Muscle of arm (tissue), 12 donors: ENCODE results near the gene ITPRID1. TPM values are rescaled to one million over a fixed set of nuclear protein-coding genes. Genes with fewer than 3 reads are reported as not detected.
"Not testable (repeated sequence)": the region's sequence is repeated elsewhere in the genome, so short reads cannot be mapped to it uniquely, and the experiment has no call there.

Experiments used
- DNase-seq: peaks from one replicate; pipeline ENCODE4 v3.0.0-alpha.2; 2013
- polyA plus RNA-seq, 12 donors: library from polyadenylated mRNA; unstranded; fragments of 120-200 nt; gene quantifications; one replicate each; pipeline ENCODE4 v1.2.1, GENCODE V29; 2013; ENCODE audit not compliant: insufficient read length in 12 of 12

The ITPRID1 gene
- polyA plus RNA-seq, 12 donors, result 0.40 to 1.7 (median 0.93) TPM; not detected in 2

DNA sequence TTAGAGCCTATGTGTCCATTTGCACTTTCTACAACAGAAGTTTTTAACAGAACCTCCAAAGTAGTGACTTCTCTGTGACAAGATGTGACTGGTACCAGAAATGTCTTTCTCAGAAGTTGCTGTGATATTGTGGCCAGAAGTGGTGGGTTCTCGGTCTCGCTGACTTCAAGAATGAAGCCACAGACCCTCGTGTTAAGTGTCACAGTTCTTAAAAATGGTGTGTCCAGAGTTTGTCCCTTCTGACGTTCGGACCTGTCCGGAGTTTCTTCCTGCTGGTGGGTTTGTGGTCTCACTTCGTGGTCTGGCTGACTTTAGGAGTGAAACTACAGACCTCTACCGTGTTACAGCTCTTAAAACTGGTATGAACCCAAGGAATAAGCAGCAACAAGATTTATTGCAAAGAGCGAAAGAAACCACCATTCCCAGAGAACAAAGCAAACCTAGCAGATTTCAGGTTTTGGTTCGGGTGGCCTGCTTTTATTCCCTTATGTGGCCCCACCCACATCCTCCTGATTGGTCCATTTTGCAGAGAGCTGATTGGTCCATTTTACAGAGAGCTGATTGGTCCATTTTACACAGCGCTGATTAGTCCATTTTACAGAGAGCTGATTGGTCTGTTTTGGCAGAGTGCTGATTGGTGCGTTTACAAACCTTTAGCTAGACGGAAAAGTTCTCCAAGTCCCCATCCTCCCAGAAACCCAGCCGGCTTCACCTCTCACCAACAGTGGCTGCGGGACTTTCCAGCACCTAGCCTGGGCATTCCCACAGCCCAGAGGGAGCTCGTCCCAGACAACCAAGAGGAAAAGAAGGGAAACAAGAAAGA, 3.0 kb downstream of the ITPRID1 start:
- no peak for DNase-seq

DNA sequence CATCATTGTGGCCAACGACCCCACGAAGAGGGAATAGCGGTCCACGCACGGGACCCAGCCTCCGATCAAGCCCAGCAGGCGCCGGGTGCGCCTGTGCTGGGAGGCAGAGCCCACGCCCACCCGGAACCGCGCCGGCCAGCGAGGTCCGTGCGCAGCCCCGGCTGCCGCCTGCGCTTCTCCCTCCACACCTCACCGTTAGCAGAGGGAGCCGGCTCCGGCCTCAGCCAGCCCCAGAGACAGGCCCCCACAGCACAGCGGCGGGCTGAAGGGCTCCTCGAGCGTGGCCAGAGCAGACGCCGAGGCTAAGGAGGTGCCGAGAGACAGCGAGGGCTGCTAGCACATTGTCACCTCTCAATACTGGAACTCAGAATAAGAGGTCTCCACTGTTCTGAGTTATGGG, 3.6 kb downstream of the ITPRID1 start:
- no peak for DNase-seq

DNA sequence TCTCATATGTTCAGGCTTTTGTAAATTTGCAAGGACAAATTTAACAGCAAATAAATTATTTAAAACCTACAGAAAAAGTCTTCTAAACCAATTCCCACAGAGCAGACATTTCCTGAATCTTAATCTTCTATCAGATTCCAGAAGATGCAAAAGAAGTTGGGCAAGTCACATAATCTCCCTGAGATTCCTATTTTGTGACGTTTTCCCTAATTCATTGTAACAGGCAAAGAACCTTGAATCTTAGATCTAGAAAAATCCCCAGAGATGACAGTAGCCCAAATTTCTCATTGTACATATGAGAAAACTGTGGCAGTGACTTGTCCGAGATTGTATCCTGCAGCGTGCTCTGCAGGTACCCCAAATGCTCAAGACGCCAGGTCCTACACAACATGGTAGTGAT, 4.9 kb downstream of the ITPRID1 start:
- no peak for DNase-seq

DNA sequence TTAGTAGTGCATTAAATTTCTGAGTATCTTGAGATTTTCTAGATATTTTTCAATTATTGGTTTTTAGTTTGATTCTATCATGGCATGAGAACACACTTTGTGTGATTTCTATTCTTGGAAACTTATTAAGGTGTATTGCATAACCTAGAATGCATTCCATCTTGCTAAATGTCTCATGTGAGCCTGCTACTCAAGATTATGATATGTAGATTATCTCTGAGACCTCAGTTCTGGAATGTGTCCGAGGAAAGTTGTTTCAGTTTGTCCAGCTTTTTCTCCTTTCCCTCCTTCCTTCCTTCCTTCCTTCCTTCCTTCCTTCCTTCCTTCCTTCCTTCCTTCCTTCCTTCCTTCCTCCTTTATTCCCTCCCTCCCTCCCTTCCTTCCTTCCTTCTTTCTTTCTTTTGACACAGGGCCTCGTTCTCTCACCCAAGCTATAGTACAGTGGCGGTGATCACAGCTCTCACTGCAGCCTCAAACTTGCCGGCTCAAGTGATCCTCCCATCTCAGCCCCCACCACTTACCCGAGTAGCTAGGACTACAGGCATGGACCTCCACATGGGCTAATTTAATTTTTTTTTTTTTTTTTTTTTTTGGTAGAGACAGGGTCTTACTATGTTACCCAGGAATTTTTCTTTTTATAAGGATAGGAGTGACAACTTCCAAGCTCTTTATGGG, 7.6 kb downstream of the ITPRID1 start:
- DNase-seq, result no peak

DNA sequence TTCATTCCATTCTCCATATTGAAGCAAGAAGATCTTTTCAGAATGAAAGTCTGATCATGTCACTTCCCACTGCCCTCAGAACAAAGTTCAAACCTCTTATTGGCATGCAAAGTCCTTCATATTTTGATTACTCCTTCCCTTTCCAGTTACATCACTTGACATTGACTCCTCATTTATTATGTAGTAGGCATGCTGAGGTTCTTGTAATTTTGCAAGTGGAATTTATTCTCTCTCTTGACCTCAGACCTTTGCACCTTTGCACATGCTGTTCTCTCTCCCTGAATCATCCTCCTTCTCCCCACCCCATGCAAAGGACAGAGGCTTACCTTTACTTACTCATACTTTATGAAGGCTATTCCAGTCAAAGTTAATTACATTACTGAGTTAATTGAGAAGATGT, 13.0 kb downstream of the ITPRID1 start:
- no peak for DNase-seq

DNA sequence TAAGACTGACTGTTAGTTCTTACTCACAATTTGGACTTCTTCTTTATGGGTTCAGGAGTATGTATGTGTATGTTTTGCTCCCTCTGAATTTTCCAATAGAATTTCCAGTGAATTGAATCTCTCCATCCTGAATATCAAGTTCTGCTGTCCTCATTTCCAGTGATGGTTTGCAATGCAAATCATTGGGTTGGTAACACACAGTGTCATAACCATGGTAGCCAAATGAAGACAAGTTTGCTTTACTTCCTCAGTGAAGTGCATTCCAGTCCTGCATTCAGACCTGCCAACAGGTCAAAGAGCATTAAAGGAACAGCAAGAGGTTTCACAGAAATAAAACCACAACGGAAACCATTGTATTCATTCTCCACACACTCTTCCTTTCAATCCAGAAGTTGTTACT, 15.2 kb downstream of the ITPRID1 start:
- no peak for DNase-seq

DNA sequence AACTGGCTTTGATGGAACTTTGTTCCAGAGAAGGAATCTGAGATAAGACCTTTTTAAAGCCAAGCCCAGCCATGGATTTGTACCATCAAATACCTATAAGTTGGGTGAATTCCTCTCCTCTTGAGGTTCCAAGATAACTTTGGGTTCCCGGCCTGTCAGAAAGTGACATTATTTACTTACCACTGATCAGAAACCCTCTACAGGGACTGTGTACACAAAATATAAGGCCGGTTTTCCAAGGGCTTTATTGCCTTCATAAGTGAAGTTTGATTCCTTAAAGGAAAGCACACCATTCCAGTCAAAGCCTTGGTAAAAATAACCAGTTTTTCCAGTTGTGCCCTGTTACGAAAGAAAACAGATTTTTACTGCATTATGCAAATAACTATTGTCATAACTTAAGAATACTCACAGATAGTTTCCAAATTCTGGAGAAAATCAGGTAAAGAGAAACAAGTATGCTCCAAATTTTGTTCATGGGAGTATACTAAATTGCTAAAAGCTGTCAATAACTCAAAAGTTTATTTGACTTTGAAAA, 26.8 kb downstream of the ITPRID1 start:
- DNase-seq, result not testable (repeated sequence)

DNA sequence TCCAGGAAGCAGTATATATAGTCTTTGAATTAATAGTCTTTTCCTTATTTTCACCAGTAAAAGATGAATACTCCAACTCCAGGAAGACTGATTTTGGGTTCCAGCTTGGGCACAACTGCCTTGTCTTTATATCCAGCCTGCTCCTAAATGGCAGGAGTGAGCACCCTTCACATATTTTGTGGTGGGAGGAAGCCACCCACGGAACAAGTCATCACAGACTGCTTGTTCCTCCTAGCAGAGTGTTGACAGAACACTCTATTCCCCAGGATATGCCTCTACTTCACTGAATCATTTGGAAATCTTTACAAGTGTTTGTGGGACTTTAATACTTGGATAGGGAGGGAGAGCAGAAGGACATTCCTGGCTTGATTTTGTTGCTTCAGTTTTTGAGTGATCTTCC, 31.7 kb downstream of the ITPRID1 start:
- no peak for DNase-seq

DNA sequence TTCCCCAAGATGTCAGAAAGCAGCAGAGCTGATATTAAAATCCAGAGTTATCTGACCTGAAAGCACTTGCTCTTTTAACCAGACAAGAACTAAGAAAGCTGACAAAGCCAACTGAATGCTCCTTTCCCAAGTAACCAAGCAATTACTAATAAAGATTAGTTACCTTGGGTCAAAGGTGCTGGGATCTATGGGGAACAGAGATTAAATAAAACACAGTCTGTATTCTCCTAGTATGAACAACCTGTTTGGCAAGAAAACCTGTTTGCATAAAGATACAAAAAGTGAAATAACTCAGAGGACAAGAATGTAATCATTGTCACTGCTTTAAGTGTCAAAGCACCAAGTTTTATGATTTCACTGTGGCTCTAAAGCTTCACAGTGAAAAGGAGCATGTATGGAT, 35.7 kb downstream of the ITPRID1 start:
- DNase-seq, result no peak

DNA sequence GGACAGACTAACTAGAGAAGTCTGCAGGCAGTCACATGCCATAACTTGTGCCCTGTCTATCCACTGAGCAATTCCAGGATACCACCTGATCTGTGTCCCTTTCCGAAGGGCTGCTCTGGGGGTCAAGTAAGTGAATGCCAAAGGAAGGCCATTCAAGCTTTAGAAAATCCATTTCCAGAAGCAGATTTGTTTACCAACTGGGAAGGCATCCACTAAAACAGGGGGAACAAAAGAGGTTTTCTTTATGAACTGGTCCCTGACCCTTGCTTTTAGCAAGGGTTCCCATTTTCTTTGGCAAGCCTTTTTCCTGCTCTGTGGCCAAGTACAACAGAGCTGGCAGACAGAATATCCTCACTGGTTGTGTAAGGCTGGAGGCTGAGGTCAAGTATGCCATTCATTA, 36.5 kb downstream of the ITPRID1 start:
- DNase-seq, result no peak

DNA sequence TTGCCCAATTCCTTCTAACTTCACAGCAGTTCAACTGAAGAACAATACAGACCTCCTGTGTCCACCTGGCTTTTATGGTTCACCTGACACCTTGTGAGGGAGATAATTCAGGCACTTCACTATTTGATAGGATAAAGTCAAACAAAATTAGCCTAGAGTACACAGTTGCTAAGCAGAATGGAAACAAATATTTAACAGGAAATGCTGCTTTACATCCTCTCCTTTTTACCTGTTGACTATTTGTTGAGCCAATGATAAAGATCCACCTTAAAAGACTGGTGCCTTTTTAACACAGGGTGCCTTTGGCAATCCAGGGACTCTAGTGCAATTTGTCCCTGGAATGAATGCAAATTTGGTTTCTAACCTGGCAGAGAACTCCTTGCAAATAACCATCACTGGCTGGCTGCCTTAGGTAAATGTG, 39.8 kb downstream of the ITPRID1 start:
- DNase-seq, result no peak

DNA sequence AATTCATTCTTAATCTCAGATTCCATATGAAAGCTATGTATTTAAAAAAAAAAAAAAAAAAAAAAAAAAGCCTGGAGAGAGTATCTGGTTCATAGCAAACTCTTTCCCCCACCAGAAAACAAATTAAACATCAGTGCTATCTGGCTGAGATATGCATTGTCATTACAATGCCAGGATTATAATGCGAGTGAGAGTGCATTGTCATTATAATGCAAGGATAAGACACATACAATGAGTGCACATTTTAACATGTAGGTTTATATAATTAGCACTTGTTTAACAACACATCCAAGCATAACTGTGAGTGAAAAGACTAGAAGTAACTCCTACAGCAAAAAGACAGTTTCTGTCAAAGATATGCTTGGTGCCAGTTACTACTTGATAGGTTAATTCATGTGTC, 48.1 kb downstream of the ITPRID1 start:
- no peak for DNase-seq

DNA sequence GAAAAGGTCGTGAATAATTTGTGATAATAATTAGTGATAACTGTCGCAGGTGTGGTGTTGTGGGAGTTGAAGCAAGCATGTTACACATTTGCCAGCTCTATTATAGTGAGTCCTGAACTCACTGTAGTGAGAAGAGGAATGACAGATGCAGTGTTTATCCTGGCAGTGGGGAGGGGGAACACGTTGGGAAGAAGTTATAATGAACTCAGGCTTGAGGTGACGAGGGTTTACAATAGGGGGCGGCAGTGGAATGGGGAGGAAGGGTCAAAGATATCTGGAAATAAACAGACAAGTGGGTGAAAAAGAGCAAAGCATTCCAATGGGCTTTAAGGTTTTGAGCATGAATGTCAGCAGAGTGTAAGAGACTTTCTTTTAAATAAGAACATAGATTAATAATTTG, 49.6 kb downstream of the ITPRID1 start:
- no peak for DNase-seq

DNA sequence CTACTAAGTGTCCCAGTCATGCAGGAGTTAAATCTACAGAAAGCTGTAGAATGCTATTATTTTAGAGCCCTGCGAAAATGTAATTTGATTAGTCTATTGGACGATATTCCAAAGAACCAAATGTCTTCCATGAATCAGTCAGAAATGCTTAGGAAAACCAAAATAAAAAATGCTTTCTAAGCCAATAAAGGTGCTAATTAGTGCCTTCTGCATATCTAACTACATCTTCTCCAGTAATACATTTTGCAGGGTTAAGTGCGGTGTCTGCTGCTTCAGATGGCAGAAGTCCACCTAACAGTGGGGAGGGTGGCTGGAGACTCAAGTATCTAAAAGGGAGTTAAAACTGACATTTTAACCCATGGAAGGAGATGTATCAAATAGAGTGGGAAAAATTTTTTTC, 50.1 kb downstream of the ITPRID1 start:
- no peak for DNase-seq

DNA sequence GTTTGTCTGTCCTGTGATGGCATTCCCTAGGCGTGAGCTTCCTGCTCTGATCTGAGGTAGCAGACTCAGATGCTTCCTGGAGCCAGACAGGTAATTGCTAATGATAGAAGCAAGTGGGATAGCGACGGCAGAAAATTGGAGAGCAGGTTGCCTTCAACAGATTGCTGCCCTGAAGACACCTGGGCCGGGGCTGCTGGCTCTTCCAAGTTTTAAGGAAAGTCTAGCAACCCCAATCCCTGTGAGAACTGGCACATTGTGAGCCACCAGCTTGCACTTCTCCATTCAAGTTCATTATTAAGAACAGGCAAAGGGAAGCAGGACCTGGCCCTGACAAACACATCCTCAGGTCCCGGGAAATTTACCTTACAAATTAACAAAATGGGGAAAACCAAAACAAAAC, 50.8 kb downstream of the ITPRID1 start:
- no peak for DNase-seq

DNA sequence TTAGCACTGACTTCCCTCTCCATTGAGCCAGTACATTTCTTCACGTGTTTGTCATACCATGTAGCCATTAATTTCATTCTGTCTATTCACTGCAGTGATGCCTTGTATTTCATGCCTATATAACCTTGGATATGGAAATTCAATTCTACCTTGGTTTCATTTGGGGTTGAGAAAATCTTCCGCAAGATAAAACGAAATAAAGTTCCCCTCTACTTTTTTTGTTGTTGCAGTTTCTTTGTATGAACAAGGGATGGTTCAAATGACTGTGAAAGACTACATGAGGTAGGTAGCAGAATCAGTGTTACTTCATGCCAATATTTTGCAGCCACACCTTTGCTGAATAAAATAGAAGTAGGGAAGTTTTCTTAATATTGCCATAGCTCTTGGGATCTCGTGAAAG, 55.6 kb downstream of the ITPRID1 start:
- DNase-seq, result no peak

DNA sequence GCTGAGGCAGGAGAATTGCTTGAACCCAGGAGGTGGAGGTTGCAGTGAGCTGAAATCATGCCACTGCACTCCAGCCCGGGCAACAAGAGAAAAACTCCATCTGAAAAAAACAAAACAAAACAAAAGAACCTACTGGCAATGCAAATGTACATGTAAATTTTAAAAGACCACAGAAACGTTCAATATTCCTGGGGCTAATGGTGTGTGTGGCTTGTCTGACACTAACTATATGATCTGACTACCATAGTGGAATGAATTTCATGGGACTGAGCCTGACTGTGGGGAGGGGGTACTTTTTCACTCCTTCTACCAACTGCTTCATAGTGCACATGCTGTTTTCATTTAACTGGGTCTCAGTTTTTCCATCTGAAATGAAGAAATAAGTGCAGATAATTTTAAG, 69.6 kb downstream of the ITPRID1 start:
- DNase-seq, result no peak

DNA sequence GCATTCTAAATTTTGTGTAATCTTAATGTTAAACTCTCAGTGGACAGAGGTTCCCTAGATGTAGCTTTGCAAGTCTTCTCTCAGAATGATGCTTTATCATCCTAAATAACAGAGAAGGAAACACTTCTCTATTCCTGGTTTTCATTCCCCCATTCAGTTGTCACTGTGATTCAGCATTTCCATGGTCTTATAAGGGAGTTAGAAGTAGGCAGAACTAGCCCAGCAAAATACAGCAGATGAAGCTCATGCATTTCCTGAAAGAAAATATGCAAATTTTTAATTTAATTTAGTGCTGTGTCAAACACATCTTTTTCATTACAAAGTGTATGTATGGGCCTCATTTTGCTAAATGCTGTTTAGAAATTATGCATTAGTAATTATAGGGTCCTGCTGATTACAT, 70.1 kb downstream of the ITPRID1 start:
- DNase-seq, result no peak

DNA sequence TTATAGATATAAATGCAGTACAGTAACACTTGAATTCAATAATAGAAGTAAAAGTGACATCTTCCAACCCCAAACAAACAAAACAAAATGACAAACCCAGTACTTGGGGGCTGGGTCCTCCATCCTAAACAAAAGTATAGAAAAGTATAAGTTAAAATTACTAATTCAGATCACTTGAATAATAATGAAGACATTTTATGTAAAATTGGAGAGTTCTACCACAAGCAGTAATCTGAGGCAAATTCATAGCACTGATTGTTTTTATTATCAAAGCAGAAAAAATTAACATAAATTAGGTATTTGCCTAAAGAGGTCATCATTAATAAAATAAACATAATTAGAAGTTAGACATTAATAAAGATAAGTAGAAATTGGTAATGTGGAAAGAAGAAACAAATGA, 81.5 kb downstream of the ITPRID1 start:
- no peak for DNase-seq

DNA sequence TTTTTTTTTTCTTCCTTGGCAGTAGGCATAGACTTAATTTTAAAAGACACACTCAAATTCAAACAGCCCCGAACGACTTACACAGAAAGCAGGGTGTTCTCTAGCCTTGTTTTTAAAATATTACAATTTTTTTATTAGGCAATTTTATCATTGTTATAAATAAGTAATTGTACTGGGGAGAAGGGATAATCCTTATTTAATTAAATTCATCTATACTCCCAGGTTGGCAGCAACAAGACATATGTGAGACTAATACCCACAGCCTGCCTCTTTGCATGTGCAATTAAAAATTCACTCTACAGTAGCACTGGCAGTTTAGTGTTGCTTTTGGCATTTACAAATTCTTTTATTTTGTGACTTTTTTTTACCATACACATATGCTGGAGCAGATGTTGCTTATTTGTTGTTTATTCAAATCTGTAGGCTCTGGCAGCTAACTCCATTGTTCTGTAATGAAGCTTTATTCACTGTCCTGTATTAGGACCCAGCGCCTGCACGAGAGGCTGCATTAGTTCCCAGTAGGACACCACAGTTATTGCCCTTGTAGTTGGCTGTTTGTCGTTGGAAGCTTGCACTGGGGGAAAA, 88.2 kb downstream of the ITPRID1 start:
- DNase-seq, result no peak

DNA sequence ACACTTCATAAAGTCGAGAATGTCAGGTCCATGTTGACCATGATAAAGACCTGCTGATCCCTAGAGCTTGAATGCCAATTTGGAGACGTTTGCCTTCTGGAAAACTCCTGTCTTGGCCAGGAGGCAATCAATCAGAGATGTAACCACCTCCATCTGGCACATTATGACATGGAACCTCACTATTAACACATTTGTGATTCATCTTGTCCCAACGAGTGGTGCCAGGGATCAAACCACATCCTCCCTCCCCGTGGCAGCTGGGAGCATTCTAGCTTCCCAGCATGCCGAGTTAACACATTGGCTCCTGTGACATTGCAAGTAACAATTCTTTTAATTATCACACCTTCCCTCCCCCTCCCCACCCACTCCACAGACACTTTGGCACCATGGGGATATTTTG, 89.2 kb downstream of the ITPRID1 start:
- DNase-seq, result no peak

DNA sequence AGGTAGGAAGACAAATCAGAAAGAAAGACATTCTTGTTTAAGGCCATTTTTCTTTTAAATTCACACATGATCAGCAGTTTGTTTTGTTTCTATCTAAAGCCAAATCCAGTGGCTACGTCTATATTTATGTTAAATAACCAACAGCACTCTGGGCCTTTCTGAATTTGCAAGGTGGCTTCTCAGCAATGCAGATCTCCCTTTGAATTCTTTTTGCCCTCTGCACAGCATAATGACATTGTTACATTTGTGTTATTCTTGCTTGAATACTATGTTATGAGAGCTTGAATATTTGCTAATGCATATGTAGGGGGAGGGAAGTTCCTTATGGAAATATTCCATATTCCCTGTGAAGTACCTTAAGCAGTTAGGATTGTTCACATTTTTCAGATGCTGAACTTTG, 99.7 kb downstream of the ITPRID1 start:
- DNase-seq, result no peak

DNA sequence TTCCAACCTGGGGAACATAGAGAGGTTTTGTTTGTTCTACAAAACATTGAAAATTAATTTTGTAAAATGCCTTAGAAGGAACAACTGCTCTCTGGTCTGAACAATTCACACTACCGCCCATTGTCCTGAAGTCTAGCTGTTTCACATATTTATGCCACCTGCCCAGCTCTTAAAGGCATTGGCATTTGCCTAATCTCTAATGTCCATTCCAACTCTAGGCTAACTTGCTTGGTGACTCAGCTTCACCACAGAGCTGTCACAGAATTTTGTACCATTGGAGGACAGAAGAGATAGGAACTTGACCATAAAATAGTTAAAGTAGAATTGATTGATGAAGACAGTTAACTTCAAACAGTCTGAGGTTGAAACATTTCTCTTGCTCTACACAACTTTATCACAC, 119.6 kb downstream of the ITPRID1 start:
- no peak for DNase-seq
